Measurements from ENCODE around the gene WDR6.

- TF ChIP-seq POLR2A (IDR thresholded peaks at IDR 0.05; ENCODE audit: low read depth, low read length) (no peak), EZH2 (IDR thresholded peaks at IDR 0.05; ENCODE audit: borderline replicate concordance, control insufficient read depth, low read depth, low read length) (no peak), NR2C1 (IDR thresholded peaks at IDR 0.05) (no peak), BACH1 (IDR thresholded peaks at IDR 0.05; ENCODE audit: borderline replicate concordance) (no peak), MXI1 (IDR thresholded peaks at IDR 0.05; ENCODE audit: low read depth, low read length) (no peak), TCF12 (IDR thresholded peaks at IDR 0.05; ENCODE audit: low read depth, low read length) (no peak), SREBF1 (IDR thresholded peaks at IDR 0.05; ENCODE audit: low read length) (no peak), CREM (IDR thresholded peaks at IDR 0.05; ENCODE audit: low read depth) (no peak), E2F8 (IDR thresholded peaks at IDR 0.05; ENCODE audit: low read depth, partially characterized antibody) (no peak), SIN3A (IDR thresholded peaks at IDR 0.05; ENCODE audit: low read depth, low read length) (no peak)
- TF ChIP-seq, protein P1, sequence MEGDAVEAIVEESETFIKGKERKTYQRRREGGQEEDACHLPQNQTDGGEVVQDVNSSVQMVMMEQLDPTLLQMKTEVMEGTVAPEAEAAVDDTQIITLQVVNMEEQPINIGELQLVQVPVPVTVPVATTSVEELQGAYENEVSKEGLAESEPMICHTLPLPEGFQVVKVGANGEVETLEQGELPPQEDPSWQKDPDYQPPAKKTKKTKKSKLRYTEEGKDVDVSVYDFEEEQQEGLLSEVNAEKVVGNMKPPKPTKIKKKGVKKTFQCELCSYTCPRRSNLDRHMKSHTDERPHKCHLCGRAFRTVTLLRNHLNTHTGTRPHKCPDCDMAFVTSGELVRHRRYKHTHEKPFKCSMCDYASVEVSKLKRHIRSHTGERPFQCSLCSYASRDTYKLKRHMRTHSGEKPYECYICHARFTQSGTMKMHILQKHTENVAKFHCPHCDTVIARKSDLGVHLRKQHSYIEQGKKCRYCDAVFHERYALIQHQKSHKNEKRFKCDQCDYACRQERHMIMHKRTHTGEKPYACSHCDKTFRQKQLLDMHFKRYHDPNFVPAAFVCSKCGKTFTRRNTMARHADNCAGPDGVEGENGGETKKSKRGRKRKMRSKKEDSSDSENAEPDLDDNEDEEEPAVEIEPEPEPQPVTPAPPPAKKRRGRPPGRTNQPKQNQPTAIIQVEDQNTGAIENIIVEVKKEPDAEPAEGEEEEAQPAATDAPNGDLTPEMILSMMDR (IDR thresholded peaks at IDR 0.05 in 2 of 3, conservative IDR thresholded peaks at IDR 0.05 in 1 of 3; ENCODE audit: control insufficient read depth in 2 of 3, extremely low read depth in 1 of 3, insufficient read depth in 1 of 3, low read depth in 3 of 3, low read length in 3 of 3), result no peak
- TF ChIP-seq, protein P2, sequence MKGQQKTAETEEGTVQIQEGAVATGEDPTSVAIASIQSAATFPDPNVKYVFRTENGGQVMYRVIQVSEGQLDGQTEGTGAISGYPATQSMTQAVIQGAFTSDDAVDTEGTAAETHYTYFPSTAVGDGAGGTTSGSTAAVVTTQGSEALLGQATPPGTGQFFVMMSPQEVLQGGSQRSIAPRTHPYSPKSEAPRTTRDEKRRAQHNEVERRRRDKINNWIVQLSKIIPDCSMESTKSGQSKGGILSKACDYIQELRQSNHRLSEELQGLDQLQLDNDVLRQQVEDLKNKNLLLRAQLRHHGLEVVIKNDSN (IDR thresholded peaks at IDR 0.05; ENCODE audit: borderline replicate concordance, extremely low read length, insufficient read depth, low read depth, low read length), result no peak
- TF ChIP-seq, protein P3, sequence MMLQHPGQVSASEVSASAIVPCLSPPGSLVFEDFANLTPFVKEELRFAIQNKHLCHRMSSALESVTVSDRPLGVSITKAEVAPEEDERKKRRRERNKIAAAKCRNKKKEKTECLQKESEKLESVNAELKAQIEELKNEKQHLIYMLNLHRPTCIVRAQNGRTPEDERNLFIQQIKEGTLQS (IDR thresholded peaks at IDR 0.05; ENCODE audit: borderline replicate concordance, extremely low read depth, low read depth, low read length), result no peak
Observed at GRCh38 chr3:49058011-49058410, 50.8 kb downstream of the WDR6 start.
